HG02571 (cell line): ENCODE results near the gene ADGRG7.

Experiments used
- ATAC-seq: cut with Tn5 transposase; IDR thresholded peaks from one replicate; pipeline ENCODE4 v1.9.1; 2021; ENCODE audit warnings: mild to moderate bottlenecking, moderate library complexity; ENCODE audit not compliant: unreplicated experiment

Gene ADGRG7

DNA sequence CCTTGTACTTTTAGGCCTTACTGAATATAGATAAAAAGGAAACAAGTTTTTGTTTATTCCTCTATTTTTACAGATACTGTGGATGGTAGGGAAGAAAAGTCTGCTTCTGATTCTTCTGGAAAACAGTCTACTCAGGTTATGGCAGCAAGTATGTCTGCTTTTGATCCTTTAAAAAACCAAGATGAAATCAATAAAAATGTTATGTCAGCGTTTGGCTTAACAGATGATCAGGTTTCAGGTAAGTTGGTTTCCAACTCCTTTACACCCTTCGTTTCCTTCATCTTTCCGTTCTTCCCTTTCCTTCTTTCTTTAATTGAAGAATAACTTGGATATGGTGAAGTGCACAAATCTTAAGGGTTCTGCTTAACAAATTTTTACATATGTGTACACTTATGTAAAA, 123.0 kb downstream of the ADGRG7 start:
- ATAC-seq = no peak

GRCh38 chr3:100737334-100737733, 127.9 kb downstream of the ADGRG7 start:
- ATAC-seq = no peak

- ATAC-seq = no peak
Observed at GRCh38 chr3:100740207-100740606, 130.8 kb downstream of the ADGRG7 start.

DNA sequence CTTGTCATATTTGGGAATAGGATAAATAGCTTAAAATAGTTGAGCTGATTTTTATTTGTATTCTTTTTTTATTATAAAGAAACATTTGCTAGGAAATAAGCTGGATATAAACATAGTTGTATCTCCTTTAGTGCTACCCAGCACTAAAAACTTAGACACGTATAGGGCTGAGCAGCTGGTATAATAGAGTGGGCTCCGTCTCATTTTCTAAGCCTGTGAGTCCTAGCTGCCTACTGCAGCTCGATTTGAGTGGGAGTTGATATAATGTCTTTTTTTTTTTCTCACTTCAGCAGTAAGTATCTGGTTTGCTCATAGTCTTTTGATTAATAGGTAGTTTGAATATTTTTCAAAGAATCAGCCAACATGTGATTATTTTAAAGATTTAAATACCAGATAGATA, 134.1 kb downstream of the ADGRG7 start:
- no peak for ATAC-seq

DNA sequence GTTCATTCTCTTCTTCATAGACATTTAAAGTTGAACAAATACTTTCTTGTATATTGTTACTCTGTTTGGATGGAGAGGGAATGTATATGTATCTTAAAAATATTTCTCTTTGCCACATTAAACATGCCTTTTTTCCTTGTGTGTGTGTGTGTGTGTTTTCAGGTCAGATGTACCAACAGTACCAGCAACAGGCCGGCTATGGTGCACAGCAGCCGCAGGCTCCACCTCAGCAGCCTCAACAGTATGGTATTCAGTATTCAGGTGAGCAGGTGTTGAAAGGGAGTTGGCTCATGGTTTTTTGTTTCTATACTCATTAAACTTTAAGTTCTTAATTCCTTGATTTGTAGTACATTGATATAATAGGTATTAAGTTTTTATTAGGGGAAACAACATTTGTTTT, 135.3 kb downstream of the ADGRG7 start:
- ATAC-seq = no peak
